ENCODE results near the gene TBC1D20.

TBC1D20 gene

DNA sequence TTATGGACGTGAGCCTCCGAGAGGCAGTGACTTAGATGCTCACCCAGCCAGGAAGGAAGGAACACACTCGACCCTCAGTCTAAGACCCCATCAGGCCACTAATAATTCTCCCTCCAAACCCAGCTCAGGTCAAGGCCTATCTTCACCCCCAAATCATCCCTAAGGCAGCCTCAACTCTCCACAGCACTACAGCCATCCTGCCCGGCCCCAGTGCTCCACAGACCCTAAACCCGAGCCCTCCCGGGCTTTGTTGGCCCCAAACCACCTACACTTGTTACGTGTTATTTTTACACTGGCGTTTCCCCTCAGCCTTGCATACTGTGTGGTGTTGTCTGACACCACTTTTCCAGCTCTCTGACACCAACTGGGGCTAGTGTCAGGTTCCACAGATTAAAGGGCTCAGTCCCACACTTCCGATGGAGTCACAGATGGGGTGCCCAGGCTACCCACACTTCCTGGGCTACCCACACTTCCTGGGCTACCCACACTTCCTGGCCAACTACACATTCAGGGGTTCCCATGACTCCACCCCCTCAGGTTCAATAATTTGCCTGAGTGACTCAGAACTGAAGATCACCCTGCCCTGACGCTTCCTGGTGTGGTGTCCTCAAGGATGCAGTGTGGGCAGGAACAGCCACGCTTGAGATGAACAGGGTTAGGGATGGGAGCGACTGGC, 28.9 kb downstream of the TBC1D20 start:
- no peak for DNase-seq (ENCODE audit: low read depth)
- H3K4me3 ChIP-seq (ENCODE audit: low read depth, low read length), result no peak overlapping the region
- no peak for TF ChIP-seq CTCF (IDR thresholded peaks at IDR 0.05; ENCODE audit: low read depth, low read length, missing control alignments)
- in situ Hi-C loops (cut with HindIII; ENCODE audit: low sequenced_read_pairs), result loop anchor here (5.0 kb wide), 1 partner anchor 51 kb away; the partner anchor contains the start of gene TRIB3

GRCh38 chr20:432677-433299, 29.5 kb downstream of the TBC1D20 start:
- in situ Hi-C loops (cut with HindIII; ENCODE audit: low sequenced_read_pairs), result loop anchor here (5.0 kb wide), 1 partner anchor 50 kb away; the partner anchor contains the start of gene TRIB3
- no peak for TF ChIP-seq CTCF (IDR thresholded peaks at IDR 0.05; ENCODE audit: low read depth, low read length, missing control alignments)
- no peak for DNase-seq (ENCODE audit: low read depth)
- H3K4me3 ChIP-seq (ENCODE audit: low read depth, low read length), result no peak overlapping the region

- no peak for DNase-seq (ENCODE audit: low read depth)
- H3K4me3 ChIP-seq (ENCODE audit: low read depth, low read length), result no peak overlapping the region
- no peak for TF ChIP-seq CTCF (IDR thresholded peaks at IDR 0.05; ENCODE audit: low read depth, low read length, missing control alignments)
- in situ Hi-C loops (cut with HindIII; ENCODE audit: low sequenced_read_pairs), result loop anchor here (5.0 kb wide), 1 partner anchor 50 kb away; the partner anchor contains the start of gene TRIB3
These were observed 30.1 kb downstream of the TBC1D20 start for GRCh38 chr20:432208-432607.

DNA sequence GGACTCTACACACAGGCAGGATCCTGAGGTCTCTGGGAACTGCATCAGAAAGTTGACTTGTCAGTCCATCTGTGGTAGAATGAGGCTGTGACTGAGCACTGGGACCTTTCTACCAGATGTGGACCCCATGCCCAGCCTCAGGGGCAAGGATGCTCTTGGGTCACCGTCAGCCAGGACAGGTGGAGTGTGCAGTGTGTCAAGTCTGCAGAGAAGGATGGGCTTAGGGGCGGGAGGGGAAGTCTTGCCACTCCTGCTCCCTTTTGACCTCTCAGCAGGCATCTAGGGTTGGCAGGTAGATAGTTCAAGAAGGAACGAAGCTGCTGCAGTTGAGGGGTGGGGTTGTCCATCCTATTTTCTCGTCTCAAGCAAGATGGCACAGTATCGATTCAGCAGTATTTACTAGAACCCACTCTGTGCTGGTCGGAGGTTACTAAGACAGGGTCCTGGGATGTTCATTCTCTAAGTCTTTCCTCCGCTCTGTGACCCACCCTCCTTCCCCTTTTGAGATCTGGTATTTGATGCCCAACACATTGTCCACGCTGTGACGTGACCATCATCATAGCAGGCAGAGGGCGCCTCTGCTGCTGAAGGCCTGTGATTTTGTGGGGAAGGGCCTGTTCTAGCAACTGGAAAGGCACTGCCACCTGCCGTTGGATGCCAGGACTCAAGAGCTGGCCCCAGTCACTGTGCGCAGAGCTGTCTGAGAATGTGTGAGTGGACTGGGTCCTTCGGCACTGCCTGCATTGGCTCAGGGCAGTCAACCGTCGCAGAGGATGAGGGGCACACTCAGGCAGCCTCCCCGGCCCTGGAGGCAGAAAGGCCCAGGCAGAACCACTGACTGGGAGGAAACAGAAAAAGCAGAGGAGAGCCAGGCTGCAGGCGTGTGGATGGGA, 31.1 kb downstream of the TBC1D20 start:
- H3K4me3 ChIP-seq (ENCODE audit: low read depth, low read length), result no peak overlapping the region
- DNase-seq (ENCODE audit: low read depth), result peak; percentile 42
- TF ChIP-seq CTCF (IDR thresholded peaks at IDR 0.05; ENCODE audit: low read depth, low read length, missing control alignments), result peak; percentile 70
- in situ Hi-C loops (cut with HindIII; ENCODE audit: low sequenced_read_pairs), result loop anchor here (5.0 kb wide), 1 partner anchor 49 kb away; the partner anchor contains the start of gene TRIB3

DNA sequence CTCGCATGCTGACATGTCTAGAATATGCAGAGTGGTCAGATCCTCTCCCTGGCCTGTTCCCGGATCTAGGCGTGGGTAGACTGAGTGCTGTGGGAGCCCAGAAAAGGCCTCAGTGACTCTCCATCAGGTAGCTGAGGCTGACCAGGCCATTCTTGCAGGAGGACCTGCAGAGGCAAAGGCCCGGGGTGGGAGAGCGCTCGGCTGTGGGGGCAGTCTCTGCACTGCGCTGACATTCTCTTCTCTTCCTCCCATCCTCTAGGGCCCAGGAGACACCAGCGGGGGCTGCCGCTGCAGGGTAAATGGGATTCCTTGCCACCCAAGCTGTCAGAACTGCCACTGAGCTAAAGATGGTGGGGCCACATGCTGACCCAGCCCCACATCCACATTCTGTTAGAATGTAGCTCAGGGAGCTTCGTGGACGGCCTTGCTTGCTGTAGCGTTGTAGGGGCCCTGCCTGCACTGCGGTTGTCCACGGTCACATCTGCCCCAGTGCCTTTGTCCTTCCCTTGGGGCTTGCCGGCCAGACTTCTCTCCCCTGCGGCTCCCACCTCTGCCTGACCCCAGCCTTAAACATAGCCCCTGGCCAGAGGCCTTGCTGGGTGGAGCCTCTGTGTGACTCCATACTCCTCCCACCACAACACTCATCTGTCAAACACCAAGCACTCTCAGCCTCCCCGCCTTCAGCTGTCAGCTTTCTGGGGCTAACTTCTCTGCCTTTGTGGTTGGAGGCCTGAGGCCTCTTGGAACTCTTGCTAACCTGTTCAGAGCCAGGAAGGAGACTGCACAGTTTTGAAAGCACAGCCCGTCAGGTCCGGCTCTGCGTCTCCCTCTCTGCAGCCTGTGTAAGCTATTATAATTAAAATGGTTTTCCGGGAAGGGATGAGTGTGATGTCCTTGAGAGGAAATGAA, 32.0 kb downstream of the TBC1D20 start:
- in situ Hi-C loops (cut with HindIII; ENCODE audit: low sequenced_read_pairs), result loop anchor here (5.0 kb wide), 1 partner anchor 48 kb away; the partner anchor contains the start of gene TRIB3
- no peak for TF ChIP-seq CTCF (IDR thresholded peaks at IDR 0.05; ENCODE audit: low read depth, low read length, missing control alignments)
- no peak for DNase-seq (ENCODE audit: low read depth)
- H3K4me3 ChIP-seq (ENCODE audit: low read depth, low read length), result no peak overlapping the region

Data from astrocyte of the cerebellum (primary cell).